HG03354 (cell line): ENCODE measurements around the gene NAB1.
A peak's percentile ranks its signal among the peaks of the same experiment; 100 is the strongest.
"Not testable (repeated sequence)": the region's sequence is repeated elsewhere in the genome, so short reads cannot be mapped to it uniquely, and the experiment has no call there.

Experiments used
- ATAC-seq: cut with Tn5 transposase; IDR thresholded peaks from one replicate; pipeline ENCODE4 v1.9.1; 2021; ENCODE audit warnings: mild to moderate bottlenecking; ENCODE audit not compliant: unreplicated experiment, poor library complexity, severe bottlenecking

Gene NAB1

GRCh38 chr2:190649035-190649797 is at the start of gene NAB1:
Gene NAB1, plus strand, starts transcription at chr2:190649083. Its CDS starts 10,094 bp downstream, at chr2:190659177.
- ATAC-seq, result peak; percentile 54

GRCh38 chr2:190599546-190600220 is 49.2 kb upstream of the NAB1 start:
- no peak for ATAC-seq

DNA sequence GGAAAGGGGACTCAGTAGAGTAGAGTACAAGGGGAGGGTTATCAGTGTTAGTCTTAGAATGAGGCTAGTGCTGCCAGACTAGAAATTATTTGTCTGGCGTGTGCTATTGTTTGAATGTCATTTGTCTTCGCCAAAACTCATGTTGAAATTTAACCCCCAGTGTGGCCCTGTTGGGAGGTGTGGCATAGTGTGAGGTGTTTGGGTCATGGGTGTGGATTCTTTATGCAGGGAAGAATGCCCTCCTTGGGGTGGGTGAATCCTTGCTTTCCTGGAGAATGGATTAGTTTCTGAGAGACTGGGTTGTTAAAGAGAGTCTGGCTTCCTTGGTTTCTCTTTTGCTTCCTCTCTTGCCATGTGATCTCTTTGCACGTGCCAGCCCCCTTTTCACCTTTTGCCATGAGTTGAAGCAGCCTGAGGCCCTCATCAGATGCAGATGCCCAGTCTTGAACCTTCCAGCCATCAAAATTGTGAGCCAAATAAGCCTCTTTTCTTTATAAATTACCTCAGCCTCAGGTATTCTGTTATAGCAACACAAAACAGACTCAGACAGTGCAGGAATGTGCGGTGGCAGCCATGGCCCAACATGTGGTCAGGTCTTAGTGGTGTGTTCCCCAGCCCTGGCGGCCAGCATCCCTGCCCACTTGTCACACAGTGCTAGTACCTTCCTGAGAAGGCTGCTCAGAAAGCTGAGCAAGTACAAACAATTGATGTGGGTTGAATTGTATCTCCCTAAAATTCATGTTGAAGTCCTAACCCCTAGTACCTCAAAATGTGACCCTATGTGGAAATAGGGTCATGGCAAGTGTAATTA is 48.4 kb upstream of the NAB1 start:
- ATAC-seq, result no peak

DNA sequence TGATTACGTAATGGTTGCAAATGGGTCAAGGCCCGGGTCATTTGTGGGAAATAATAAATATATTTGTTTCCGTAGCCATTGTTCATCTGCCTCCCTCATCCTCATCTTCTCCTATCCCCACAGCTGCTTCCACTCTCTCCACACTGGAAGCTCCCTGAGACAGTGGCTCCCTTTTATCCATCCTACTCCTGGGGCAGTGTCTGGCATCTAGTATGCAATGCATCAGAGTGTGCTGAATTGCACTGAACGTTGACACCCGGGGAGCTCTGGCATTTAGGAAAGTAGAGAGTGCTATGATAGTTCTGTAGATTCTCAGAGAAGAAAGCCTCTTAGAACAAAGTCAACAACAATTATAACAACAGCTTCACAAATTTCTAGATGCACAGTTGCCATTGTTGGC is 45.5 kb upstream of the NAB1 start:
- ATAC-seq, result no peak

DNA sequence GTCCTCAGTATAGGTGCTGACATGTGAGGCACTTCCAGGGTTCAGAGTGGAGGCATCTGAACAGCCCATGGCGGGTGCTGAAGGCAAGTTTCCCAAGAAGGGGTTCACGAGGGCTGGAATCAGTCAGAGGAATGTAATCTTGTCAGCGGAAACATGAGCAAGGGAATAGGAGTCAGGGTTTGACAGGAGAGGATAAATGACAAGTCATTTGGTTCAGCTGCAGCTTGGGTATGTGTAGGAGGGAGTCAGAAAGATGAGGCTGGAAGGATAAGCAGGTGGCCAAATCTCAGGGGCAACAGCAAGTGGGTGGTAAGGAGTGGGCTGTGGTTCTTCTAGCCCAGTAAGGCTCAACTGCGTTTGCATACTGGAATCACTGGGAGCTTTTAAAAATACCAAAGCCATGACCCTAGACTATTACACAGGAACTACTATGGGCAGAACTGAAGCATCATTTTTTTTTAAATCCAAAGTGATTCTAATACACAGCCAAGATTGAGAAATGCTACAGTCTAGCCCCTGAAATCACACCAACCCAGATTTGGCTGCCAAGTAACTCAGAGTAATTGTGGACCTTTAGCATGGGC is 41.8 kb upstream of the NAB1 start:
- no peak for ATAC-seq

DNA sequence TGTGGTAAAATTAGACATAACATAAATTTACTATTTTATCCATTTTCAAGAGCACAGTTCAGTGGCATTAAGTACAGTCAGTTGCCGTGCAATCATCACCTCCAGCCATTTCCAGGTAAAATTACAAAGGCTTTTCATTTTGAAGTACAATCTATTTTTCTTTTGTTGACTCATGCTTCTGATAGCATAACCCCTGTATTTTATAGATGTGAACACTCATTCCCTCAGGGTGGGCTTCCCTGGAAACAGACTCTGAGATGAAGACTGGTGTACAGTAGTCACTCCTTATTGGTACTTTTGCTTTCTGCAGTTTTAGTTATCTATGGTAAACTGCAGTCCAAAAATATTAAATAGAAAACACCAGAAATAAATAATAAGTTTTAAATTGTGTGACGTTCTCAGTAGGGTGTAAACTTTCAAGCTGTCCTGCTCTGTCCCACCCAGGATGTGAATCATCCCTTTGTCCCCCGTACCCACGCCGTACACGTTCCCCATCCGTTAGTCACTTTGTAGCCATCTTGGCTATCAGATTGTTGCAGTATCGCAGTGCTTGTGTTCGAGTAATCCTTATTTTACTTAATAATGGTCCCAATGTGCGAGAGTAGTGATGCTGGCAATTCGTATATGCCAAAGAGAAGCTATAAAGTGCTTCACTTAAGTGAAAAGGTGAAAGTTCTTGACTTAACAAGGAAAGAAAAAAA is 41.1 kb upstream of the NAB1 start:
- no peak for ATAC-seq

- ATAC-seq, result not testable (repeated sequence)
Measured at GRCh38 chr2:190608863-190609262, 40.0 kb upstream of the NAB1 start.

GRCh38 chr2:190609397-190609796 is 39.5 kb upstream of the NAB1 start:
- not testable (repeated sequence) for ATAC-seq

GRCh38 chr2:190610528-190610927 is 38.4 kb upstream of the NAB1 start:
- not testable (repeated sequence) for ATAC-seq

- no peak for ATAC-seq
Measured at GRCh38 chr2:190615555-190616200, 33.2 kb upstream of the NAB1 start.

- no peak for ATAC-seq
Measured at GRCh38 chr2:190618030-190618429, 30.9 kb upstream of the NAB1 start.

GRCh38 chr2:190625691-190626090 is 23.2 kb upstream of the NAB1 start:
- ATAC-seq, result no peak

GRCh38 chr2:190626641-190627210 is 22.2 kb upstream of the NAB1 start:
- ATAC-seq, result no peak

- peak; percentile 91 for ATAC-seq
Measured at GRCh38 chr2:190627448-190628412, 21.2 kb upstream of the NAB1 start.

GRCh38 chr2:190628591-190629319 is 20.1 kb upstream of the NAB1 start:
- no peak for ATAC-seq

DNA sequence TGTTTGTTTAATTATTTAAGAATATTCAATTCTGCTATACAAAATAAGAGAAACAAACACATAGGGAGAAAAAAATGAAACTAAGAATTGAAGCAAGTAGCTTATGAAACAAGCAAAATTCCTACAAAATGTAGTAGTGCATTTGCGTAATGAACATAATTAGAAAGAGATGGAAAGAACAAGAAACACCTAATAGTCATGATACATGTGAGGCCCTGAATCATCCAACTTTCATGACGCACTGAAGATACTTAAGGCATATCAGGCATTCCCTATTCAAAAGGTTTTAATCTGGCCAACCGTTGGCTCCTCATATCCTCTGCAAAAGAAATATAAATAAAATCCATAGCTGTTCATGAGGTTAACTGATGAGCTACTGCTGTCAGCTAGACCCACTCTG is 14.5 kb upstream of the NAB1 start:
- no peak for ATAC-seq

DNA sequence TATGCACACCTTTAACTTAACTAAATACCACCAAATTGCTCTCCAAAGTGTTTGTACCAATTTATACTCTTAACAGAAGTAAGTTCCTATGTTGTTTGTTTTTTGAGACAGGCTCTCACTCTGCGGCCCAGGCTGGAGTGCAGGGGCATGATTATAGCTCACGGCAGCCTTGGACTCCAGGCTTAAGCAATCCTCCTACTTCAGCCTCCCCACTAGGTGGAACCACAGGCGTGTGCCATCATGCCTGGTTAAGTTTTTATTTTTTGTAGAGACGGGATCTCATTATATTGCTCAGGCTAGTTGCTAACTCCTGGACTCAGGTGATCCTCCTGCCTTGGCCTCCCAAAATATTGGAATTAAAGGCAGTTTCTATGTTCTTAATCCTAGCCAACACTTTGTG is 13.1 kb upstream of the NAB1 start:
- ATAC-seq, result no peak
